WTC11 (cell line): ENCODE results near the gene DDT. TPM values are rescaled to one million over a fixed set of nuclear protein-coding genes. Genes with fewer than 3 reads are reported as not detected.

Source experiments
- ATAC-seq: fragments of 200-7000 bp; cut with Tn5 transposase; 2 replicates; pipeline ENCODE4 v1.10.0; 2021; ENCODE audit warnings: mild to moderate bottlenecking, moderate library complexity
- CTCF ChIA-PET: fragments of 300-600 bp; sonication (Branson Sonifier 250); formaldehyde crosslinking; loops from one replicate; lab custom pipeline; 2021; ENCODE audit warnings: antibody characterized with exemption; lab: Charles Lee
- POLR2A ChIA-PET: fragments of 350-600 bp; sonication (Branson Sonifier 250); formaldehyde crosslinking; loops from one replicate; lab custom pipeline; 2021; ENCODE audit warnings: antibody characterized with exemption; lab: Charles Lee
- DNase-seq: peaks from one replicate; pipeline ENCODE4 v3.0.0; 2021; ENCODE audit warnings: low spot score
- H3K27ac Mint-ChIP-seq: 2 replicates; pipeline ENCODE4 v1.8.0; 2021; ENCODE audit warnings: mixed read lengths
- H3K27me3 Mint-ChIP-seq: 2 replicates; pipeline ENCODE4 v1.8.0; 2021; ENCODE audit warnings: low read depth, mild to moderate bottlenecking, moderate library complexity, mixed read lengths
- H3K36me3 Mint-ChIP-seq: 2 replicates; pipeline ENCODE4 v1.8.0; 2021; ENCODE audit warnings: mixed read lengths
- H3K4me1 Mint-ChIP-seq: 2 replicates; pipeline ENCODE4 v1.8.0; 2022; ENCODE audit warnings: mixed read lengths
- H3K4me3 Mint-ChIP-seq: 2 replicates; pipeline ENCODE4 v1.8.0; 2021; ENCODE audit warnings: mild to moderate bottlenecking, moderate library complexity, mixed read lengths
- H3K9me3 Mint-ChIP-seq: 2 replicates; pipeline ENCODE4 v1.8.0; 2021; ENCODE audit warnings: mixed read lengths
- CREM ChIP-seq: sonication (generic); formaldehyde crosslinking; IDR thresholded peaks from 2 replicates; pipeline ENCODE4 v1.8.1; 2022; ENCODE audit warnings: mild to moderate bottlenecking, missing genetic modification reagents, moderate library complexity
- ESRRA ChIP-seq: sonication (generic); formaldehyde crosslinking; IDR thresholded peaks from 2 replicates; pipeline ENCODE4 v1.8.1; 2022; ENCODE audit warnings: mild to moderate bottlenecking, missing genetic modification reagents, borderline replicate concordance
- NR3C1 ChIP-seq: sonication (generic); formaldehyde crosslinking; conservative IDR thresholded peaks from 2 replicates; pipeline ENCODE4 v1.8.1; 2023; ENCODE audit warnings: low read depth, mild to moderate bottlenecking, missing genetic modification reagents
- OVOL2 ChIP-seq: fragments of 250-450 bp; sonication (Bioruptor Pico); IDR thresholded peaks from 2 replicates; pipeline ENCODE4 v1.9.0; 2021; ENCODE audit warnings: mild to moderate bottlenecking, borderline replicate concordance
- SP1 ChIP-seq: sonication (generic); formaldehyde crosslinking; conservative IDR thresholded peaks from 2 replicates; pipeline ENCODE4 v1.8.1; 2022; ENCODE audit warnings: missing genetic modification reagents
- ZBTB21 ChIP-seq: sonication (generic); formaldehyde crosslinking; IDR thresholded peaks from 2 replicates; pipeline ENCODE4 v1.8.1; 2023; ENCODE audit warnings: mild to moderate bottlenecking, missing genetic modification reagents, borderline replicate concordance
- ZNF219 ChIP-seq: sonication (generic); formaldehyde crosslinking; IDR thresholded peaks from 2 replicates; pipeline ENCODE4 v1.8.0; 2023; ENCODE audit warnings: missing genetic modification reagents, mild to moderate bottlenecking, borderline replicate concordance
- total RNA-seq: library from RNA; stranded (reverse); gene quantifications from 3 replicates; pipeline ENCODE4 v1.2.3, GENCODE V29; 2021
- TF ChIP-seq, protein P1 (sequence below): sonication (generic); formaldehyde crosslinking; IDR thresholded peaks from 2 replicates; pipeline ENCODE4 v1.8.1; 2023; ENCODE audit warnings: mild to moderate bottlenecking, missing genetic modification reagents, moderate library complexity
- TF ChIP-seq, protein P2 (sequence below): sonication (generic); formaldehyde crosslinking; IDR thresholded peaks from 2 replicates; pipeline ENCODE4 v1.8.1; 2022; ENCODE audit warnings: low read depth, missing genetic modification reagents, borderline replicate concordance
- TF ChIP-seq, protein P3 (sequence below): sonication (generic); formaldehyde crosslinking; IDR thresholded peaks from 2 replicates; pipeline ENCODE4 v1.8.0; 2023; ENCODE audit warnings: missing genetic modification reagents
- TF ChIP-seq, protein P4 (sequence below): fragments of 250-450 bp; sonication (Bioruptor Pico); IDR thresholded peaks from 2 replicates; pipeline ENCODE4 v1.8.0; 2021; ENCODE audit warnings: mild to moderate bottlenecking
- TF ChIP-seq, protein P5 (sequence below): fragments of 250-450 bp; sonication (Bioruptor Pico); IDR thresholded peaks from 2 replicates; pipeline ENCODE4 v1.9.0; 2021; ENCODE audit warnings: mild to moderate bottlenecking, borderline replicate concordance
- TF ChIP-seq, protein P6 (sequence below): fragments of 250-450 bp; sonication (Bioruptor Pico); IDR thresholded peaks from 2 replicates; pipeline ENCODE4 v1.9.0; 2021; ENCODE audit warnings: mild to moderate bottlenecking
- TF ChIP-seq, protein P7 (sequence below): sonication (generic); formaldehyde crosslinking; IDR thresholded peaks from 2 replicates; pipeline ENCODE4 v1.8.1; 2023; ENCODE audit warnings: mild to moderate bottlenecking, missing genetic modification reagents
- TF ChIP-seq, protein P8 (sequence below): fragments of 250-450 bp; sonication (Bioruptor Pico); IDR thresholded peaks from 2 replicates; pipeline ENCODE4 v2.1.2; 2022; ENCODE audit warnings: mild to moderate bottlenecking, moderate library complexity
- TF ChIP-seq, protein P9 (sequence below): sonication (generic); formaldehyde crosslinking; IDR thresholded peaks from 2 replicates; pipeline ENCODE4 v1.8.0; 2022; ENCODE audit warnings: mild to moderate bottlenecking, missing genetic modification reagents

The DDT gene
- total RNA-seq, 1 experiment from 2014 or later = 238 TPM

DNA sequence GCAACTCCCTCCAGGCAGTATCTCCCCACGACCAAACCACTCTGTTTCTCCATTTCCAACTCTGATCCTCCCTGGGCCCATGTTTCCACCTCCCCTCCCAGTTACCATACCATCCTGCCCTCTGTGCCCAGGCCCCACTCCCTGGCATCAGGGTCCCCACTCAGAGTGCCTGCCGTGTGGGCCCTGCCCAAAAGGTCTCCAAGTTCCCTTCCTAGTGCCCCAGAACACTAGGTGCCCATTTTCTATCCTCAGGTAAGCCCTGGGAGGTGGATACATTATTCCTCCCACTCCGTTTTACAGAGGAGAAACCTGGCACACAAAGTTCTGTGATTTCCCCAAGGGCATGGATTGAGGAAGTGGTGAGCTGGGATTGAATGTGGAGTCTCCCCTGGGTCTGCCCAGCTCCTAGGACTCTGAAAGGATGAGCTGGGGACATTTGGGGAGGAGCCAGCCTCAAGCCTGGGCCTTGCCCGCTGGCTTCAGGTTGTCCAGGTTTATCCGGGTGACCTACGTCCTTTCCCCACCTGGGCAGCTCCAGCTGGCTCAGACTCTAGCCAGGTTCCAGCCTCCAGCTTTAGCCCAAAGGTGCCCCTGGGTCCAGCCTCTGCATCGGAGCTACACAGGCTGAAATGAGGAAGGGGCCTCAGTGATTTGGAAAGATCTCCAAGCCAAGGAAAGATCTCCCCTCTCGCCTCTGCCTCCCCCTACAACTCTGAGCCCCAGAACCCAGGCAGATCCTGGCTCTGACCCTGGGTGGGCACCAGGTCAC lies 33.2 kb upstream of the DDT start:
- POLR2A ChIA-PET = no interaction called here
- Mint-ChIP-seq H3K9me3 (peaks cover 5% of the 10 kb centered on the region), H3K4me3 (no peak overlapping the region), H3K36me3 (no peaks in the 10 kb centered on the region), H3K27me3 (peaks cover 18% of the 10 kb centered on the region), H3K27ac (no peak overlapping the region), H3K4me1 (peaks cover 2% of the 10 kb centered on the region)
- CTCF ChIA-PET = interaction anchor here (2.1 kb wide), 1 partner anchor 149 kb away, joined by 6 read pairs; no protein-coding TSS in a partner anchor
- TF ChIP-seq, protein P1, sequence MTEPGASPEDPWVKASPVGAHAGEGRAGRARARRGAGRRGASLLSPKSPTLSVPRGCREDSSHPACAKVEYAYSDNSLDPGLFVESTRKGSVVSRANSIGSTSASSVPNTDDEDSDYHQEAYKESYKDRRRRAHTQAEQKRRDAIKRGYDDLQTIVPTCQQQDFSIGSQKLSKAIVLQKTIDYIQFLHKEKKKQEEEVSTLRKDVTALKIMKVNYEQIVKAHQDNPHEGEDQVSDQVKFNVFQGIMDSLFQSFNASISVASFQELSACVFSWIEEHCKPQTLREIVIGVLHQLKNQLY = no peak
- TF ChIP-seq ESRRA (no peak), CREM (no peak), NR3C1 (CRISPR knock-in tag) (no peak), ZNF219 (no peak), SP1 (CRISPR knock-in tag) (no peak)
- TF ChIP-seq, protein P2, sequence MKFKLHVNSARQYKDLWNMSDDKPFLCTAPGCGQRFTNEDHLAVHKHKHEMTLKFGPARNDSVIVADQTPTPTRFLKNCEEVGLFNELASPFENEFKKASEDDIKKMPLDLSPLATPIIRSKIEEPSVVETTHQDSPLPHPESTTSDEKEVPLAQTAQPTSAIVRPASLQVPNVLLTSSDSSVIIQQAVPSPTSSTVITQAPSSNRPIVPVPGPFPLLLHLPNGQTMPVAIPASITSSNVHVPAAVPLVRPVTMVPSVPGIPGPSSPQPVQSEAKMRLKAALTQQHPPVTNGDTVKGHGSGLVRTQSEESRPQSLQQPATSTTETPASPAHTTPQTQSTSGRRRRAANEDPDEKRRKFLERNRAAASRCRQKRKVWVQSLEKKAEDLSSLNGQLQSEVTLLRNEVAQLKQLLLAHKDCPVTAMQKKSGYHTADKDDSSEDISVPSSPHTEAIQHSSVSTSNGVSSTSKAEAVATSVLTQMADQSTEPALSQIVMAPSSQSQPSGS (CRISPR knock-in tag) = no peak
- TF ChIP-seq, protein P3, sequence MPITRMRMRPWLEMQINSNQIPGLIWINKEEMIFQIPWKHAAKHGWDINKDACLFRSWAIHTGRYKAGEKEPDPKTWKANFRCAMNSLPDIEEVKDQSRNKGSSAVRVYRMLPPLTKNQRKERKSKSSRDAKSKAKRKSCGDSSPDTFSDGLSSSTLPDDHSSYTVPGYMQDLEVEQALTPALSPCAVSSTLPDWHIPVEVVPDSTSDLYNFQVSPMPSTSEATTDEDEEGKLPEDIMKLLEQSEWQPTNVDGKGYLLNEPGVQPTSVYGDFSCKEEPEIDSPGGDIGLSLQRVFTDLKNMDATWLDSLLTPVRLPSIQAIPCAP (CRISPR knock-in tag) = no peak
- TF ChIP-seq, protein P4, sequence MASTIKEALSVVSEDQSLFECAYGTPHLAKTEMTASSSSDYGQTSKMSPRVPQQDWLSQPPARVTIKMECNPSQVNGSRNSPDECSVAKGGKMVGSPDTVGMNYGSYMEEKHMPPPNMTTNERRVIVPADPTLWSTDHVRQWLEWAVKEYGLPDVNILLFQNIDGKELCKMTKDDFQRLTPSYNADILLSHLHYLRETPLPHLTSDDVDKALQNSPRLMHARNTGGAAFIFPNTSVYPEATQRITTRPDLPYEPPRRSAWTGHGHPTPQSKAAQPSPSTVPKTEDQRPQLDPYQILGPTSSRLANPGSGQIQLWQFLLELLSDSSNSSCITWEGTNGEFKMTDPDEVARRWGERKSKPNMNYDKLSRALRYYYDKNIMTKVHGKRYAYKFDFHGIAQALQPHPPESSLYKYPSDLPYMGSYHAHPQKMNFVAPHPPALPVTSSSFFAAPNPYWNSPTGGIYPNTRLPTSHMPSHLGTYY = no peak
- TF ChIP-seq, protein P5, sequence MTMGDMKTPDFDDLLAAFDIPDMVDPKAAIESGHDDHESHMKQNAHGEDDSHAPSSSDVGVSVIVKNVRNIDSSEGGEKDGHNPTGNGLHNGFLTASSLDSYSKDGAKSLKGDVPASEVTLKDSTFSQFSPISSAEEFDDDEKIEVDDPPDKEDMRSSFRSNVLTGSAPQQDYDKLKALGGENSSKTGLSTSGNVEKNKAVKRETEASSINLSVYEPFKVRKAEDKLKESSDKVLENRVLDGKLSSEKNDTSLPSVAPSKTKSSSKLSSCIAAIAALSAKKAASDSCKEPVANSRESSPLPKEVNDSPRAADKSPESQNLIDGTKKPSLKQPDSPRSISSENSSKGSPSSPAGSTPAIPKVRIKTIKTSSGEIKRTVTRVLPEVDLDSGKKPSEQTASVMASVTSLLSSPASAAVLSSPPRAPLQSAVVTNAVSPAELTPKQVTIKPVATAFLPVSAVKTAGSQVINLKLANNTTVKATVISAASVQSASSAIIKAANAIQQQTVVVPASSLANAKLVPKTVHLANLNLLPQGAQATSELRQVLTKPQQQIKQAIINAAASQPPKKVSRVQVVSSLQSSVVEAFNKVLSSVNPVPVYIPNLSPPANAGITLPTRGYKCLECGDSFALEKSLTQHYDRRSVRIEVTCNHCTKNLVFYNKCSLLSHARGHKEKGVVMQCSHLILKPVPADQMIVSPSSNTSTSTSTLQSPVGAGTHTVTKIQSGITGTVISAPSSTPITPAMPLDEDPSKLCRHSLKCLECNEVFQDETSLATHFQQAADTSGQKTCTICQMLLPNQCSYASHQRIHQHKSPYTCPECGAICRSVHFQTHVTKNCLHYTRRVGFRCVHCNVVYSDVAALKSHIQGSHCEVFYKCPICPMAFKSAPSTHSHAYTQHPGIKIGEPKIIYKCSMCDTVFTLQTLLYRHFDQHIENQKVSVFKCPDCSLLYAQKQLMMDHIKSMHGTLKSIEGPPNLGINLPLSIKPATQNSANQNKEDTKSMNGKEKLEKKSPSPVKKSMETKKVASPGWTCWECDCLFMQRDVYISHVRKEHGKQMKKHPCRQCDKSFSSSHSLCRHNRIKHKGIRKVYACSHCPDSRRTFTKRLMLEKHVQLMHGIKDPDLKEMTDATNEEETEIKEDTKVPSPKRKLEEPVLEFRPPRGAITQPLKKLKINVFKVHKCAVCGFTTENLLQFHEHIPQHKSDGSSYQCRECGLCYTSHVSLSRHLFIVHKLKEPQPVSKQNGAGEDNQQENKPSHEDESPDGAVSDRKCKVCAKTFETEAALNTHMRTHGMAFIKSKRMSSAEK (CRISPR knock-in tag) = no peak
- TF ChIP-seq, protein P6, sequence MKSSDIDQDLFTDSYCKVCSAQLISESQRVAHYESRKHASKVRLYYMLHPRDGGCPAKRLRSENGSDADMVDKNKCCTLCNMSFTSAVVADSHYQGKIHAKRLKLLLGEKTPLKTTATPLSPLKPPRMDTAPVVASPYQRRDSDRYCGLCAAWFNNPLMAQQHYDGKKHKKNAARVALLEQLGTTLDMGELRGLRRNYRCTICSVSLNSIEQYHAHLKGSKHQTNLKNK (CRISPR knock-in tag) = no peak
- DNase-seq (no peak), ATAC-seq (no peak)

DNA sequence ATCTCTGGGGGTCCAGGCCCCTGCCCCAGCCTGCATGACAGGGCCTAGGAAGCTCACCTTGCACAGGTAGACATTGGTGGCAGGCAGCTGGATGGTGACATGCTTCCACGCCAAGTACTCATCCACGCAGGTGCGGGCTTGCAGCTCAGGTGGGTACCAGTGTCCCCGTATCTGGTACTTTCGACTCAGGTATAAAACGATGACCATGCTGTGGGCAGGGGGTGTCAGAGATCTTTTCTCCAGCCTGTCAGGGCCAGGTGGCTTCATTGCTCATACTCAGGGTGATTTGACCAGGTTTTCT lies 32.6 kb upstream of the DDT start:
- Mint-ChIP-seq H3K36me3 (no peaks in the 10 kb centered on the region), H3K4me3 (no peak overlapping the region), H3K27me3 (peaks cover 18% of the 10 kb centered on the region), H3K9me3 (peaks cover 5% of the 10 kb centered on the region), H3K4me1 (no peaks in the 10 kb centered on the region; the same call in 1 of the 2 replicates), H3K27ac (no peak overlapping the region)
- ATAC-seq = no peak
- CTCF ChIA-PET = no interaction called here
- POLR2A ChIA-PET = interaction anchor here (0.6 kb wide), 1 partner anchor 13 kb away, joined by 5 read pairs; no protein-coding TSS in a partner anchor
- DNase-seq = no peak
- TF ChIP-seq, protein P7, sequence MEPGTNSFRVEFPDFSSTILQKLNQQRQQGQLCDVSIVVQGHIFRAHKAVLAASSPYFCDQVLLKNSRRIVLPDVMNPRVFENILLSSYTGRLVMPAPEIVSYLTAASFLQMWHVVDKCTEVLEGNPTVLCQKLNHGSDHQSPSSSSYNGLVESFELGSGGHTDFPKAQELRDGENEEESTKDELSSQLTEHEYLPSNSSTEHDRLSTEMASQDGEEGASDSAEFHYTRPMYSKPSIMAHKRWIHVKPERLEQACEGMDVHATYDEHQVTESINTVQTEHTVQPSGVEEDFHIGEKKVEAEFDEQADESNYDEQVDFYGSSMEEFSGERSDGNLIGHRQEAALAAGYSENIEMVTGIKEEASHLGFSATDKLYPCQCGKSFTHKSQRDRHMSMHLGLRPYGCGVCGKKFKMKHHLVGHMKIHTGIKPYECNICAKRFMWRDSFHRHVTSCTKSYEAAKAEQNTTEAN (CRISPR knock-in tag) = no peak
- TF ChIP-seq ZNF219 (no peak), CREM (no peak), OVOL2 (CRISPR knock-in tag) (no peak), ZBTB21 (CRISPR knock-in tag) (no peak)
- TF ChIP-seq, protein P4 = no peak
- TF ChIP-seq, protein P1 = no peak
- TF ChIP-seq, protein P8, sequence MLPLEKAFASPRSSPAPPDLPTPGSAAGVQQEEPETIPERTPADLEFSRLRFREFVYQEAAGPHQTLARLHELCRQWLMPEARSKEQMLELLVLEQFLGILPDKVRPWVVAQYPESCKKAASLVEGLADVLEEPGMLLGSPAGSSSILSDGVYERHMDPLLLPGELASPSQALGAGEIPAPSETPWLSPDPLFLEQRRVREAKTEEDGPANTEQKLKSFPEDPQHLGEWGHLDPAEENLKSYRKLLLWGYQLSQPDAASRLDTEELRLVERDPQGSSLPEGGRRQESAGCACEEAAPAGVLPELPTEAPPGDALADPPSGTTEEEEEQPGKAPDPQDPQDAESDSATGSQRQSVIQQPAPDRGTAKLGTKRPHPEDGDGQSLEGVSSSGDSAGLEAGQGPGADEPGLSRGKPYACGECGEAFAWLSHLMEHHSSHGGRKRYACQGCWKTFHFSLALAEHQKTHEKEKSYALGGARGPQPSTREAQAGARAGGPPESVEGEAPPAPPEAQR = no peak
- TF ChIP-seq, protein P9, sequence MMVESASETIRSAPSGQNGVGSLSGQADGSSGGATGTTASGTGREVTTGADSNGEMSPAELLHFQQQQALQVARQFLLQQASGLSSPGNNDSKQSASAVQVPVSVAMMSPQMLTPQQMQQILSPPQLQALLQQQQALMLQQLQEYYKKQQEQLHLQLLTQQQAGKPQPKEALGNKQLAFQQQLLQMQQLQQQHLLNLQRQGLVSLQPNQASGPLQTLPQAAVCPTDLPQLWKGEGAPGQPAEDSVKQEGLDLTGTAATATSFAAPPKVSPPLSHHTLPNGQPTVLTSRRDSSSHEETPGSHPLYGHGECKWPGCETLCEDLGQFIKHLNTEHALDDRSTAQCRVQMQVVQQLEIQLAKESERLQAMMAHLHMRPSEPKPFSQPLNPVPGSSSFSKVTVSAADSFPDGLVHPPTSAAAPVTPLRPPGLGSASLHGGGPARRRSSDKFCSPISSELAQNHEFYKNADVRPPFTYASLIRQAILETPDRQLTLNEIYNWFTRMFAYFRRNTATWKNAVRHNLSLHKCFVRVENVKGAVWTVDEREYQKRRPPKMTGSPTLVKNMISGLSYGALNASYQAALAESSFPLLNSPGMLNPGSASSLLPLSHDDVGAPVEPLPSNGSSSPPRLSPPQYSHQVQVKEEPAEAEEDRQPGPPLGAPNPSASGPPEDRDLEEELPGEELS (CRISPR knock-in tag) = no peak
